ENCODE data around the gene KIF5A. TPM values are rescaled to one million over a fixed set of nuclear protein-coding genes. Genes with fewer than 3 reads are reported as not detected.

KIF5A gene
- total RNA-seq, 1 donor from 2014 or later: 0.14 TPM

GRCh38 chr12:57535764-57536596, 13.9 kb upstream of the KIF5A start:
- H3K27ac ChIP-seq: no peak overlapping the region
- peak; percentile 0 for DNase-seq
- intact Hi-C loops (cut with DNase I): no loop called here
- H3K4me1 ChIP-seq: no peaks in the 10 kb centered on the region
- H3K4me3 ChIP-seq: no peak overlapping the region
- ATAC-seq: no peak
- TF ChIP-seq, protein P1, sequence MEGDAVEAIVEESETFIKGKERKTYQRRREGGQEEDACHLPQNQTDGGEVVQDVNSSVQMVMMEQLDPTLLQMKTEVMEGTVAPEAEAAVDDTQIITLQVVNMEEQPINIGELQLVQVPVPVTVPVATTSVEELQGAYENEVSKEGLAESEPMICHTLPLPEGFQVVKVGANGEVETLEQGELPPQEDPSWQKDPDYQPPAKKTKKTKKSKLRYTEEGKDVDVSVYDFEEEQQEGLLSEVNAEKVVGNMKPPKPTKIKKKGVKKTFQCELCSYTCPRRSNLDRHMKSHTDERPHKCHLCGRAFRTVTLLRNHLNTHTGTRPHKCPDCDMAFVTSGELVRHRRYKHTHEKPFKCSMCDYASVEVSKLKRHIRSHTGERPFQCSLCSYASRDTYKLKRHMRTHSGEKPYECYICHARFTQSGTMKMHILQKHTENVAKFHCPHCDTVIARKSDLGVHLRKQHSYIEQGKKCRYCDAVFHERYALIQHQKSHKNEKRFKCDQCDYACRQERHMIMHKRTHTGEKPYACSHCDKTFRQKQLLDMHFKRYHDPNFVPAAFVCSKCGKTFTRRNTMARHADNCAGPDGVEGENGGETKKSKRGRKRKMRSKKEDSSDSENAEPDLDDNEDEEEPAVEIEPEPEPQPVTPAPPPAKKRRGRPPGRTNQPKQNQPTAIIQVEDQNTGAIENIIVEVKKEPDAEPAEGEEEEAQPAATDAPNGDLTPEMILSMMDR (IDR thresholded peaks at IDR 0.05): no peak
- H3K36me3 ChIP-seq: peaks cover 76% of the 10 kb centered on the region
- no peaks in the 10 kb centered on the region for H3K27me3 ChIP-seq
- H3K9me3 ChIP-seq: no peaks in the 10 kb centered on the region

GRCh38 chr12:57536597-57536942, 13.3 kb upstream of the KIF5A start:
- TF ChIP-seq, protein P1 (IDR thresholded peaks at IDR 0.05): no peak
- no peak for ATAC-seq
- no peaks in the 10 kb centered on the region for H3K9me3 ChIP-seq
- H3K4me3 ChIP-seq: no peak overlapping the region
- no peaks in the 10 kb centered on the region for H3K27me3 ChIP-seq
- no peak overlapping the region for H3K27ac ChIP-seq
- peaks cover 76% of the 10 kb centered on the region for H3K36me3 ChIP-seq
- no peak for DNase-seq
- intact Hi-C loops (cut with DNase I): no loop called here
- H3K4me1 ChIP-seq: no peaks in the 10 kb centered on the region

GRCh38 chr12:57539134-57539768, 10.6 kb upstream of the KIF5A start:
- H3K36me3 ChIP-seq: peaks cover 60% of the 10 kb centered on the region
- DNase-seq (peak; percentile 7), ATAC-seq (no peak)
- H3K4me3 ChIP-seq: no peak overlapping the region
- no peaks in the 10 kb centered on the region for H3K27me3 ChIP-seq
- TF ChIP-seq, protein P1 (IDR thresholded peaks at IDR 0.05): no peak
- no peaks in the 10 kb centered on the region for H3K9me3 ChIP-seq
- no peak overlapping the region for H3K27ac ChIP-seq
- intact Hi-C loops (cut with DNase I): no loop called here
- H3K4me1 ChIP-seq: no peaks in the 10 kb centered on the region

DNA sequence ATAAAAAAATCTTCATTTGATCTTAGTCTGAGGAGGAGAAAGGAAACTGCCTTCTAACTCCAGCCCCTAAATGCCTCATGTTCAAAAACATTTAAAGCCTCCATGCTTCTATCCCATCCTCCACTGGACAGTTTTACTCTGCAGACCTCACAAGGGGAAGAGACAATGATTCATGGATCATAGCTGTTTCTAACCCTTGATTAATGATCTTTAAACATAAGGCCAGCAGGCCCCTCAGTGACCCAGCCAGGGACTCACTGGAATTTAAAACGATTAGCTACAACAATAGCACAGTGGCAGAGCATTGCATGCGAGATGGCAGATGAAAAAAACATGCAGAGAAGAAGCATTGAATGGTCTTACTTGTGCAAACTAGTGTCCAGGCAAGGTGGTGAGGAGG, 8.8 kb upstream of the KIF5A start:
- H3K4me3 ChIP-seq: no peak overlapping the region
- ATAC-seq: no peak
- no peak overlapping the region for H3K27ac ChIP-seq
- TF ChIP-seq, protein P1 (IDR thresholded peaks at IDR 0.05): no peak
- no peak for DNase-seq
- H3K4me1 ChIP-seq: peaks cover 6% of the 10 kb centered on the region
- intact Hi-C loops (cut with DNase I): no loop called here
- H3K9me3 ChIP-seq: no peaks in the 10 kb centered on the region
- H3K36me3 ChIP-seq: peaks cover 43% of the 10 kb centered on the region
- no peaks in the 10 kb centered on the region for H3K27me3 ChIP-seq

DNA sequence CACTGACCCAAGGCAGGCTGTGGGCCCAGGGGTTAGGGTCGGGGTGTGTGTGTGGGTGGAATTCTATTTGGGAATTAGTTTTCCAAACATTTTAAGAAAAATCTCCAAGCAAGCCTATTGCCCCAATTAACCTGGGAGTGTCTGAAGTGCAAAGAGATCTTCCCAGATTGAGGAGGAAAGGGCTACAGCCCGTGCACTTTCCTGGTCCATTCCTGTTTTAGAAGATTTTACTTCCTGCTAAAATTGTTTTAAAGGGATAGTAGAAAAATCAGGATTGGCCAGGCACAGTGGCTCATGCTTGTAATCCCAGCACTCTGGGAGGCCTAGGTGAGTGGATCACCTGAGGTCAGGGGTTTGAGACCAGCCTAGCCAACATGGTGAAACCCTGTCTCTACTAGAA, 8.1 kb upstream of the KIF5A start:
- no peak for ATAC-seq
- no peak overlapping the region for H3K4me3 ChIP-seq
- no peaks in the 10 kb centered on the region for H3K9me3 ChIP-seq
- H3K27ac ChIP-seq: no peak overlapping the region
- peaks cover 42% of the 10 kb centered on the region for H3K36me3 ChIP-seq
- no peaks in the 10 kb centered on the region for H3K27me3 ChIP-seq
- peaks cover 9% of the 10 kb centered on the region for H3K4me1 ChIP-seq
- intact Hi-C loops (cut with DNase I): no loop called here
- TF ChIP-seq, protein P1 (IDR thresholded peaks at IDR 0.05): no peak
- DNase-seq: peak; percentile 2

Measured in upper lobe of right lung (tissue), 1 donor.